Mesenchymal stem cell (in vitro differentiated cells and primary cell): ENCODE measurements around the gene FAAP24. TPM values are rescaled to one million over a fixed set of nuclear protein-coding genes. Genes with fewer than 3 reads are reported as not detected.

Experiments
- DNase-seq: peaks from one replicate; pipeline ENCODE4 v3.0.0-alpha.2; 2013
- H2AFZ ChIP-seq: one replicate; pipeline ENCODE4 v1.6.1; 2013; ENCODE audit warnings: low read depth, mild to moderate bottlenecking, control low read depth, inconsistent platforms, low read length, moderate library complexity
- H2AK5ac ChIP-seq: 2 replicates; pipeline ENCODE4 v1.6.1; 2013; ENCODE audit warnings: low read length, moderate library complexity, mild to moderate bottlenecking, inconsistent platforms; ENCODE audit not compliant: severe bottlenecking
- H2BK120ac ChIP-seq: one replicate; pipeline ENCODE4 v1.6.1; 2013; ENCODE audit warnings: low read depth, mild to moderate bottlenecking, inconsistent platforms, low read length, moderate library complexity
- H2BK12ac ChIP-seq, 2 experiments: one replicate each; pipeline ENCODE4 v1.6.1; 2013; ENCODE audit warnings: inconsistent platforms in 2 of 2, low read length in 2 of 2, mild to moderate bottlenecking in 2 of 2, moderate library complexity in 2 of 2, control low read depth in 1 of 2
- H2BK15ac ChIP-seq: one replicate; pipeline ENCODE4 v1.6.1; 2013; ENCODE audit warnings: mild to moderate bottlenecking, low read depth, inconsistent platforms; ENCODE audit not compliant: poor library complexity, severe bottlenecking
- H2BK5ac ChIP-seq: 2 replicates; pipeline ENCODE4 v1.6.1; 2013; ENCODE audit warnings: low read depth, mild to moderate bottlenecking, low read length, control low read depth, inconsistent platforms; ENCODE audit not compliant: poor library complexity, severe bottlenecking
- H3K14ac ChIP-seq, 2 experiments: one replicate each; pipeline ENCODE4 v1.6.1; 2013; ENCODE audit warnings: inconsistent platforms in 2 of 2, low read length in 2 of 2, control low read depth in 1 of 2, mild to moderate bottlenecking in 1 of 2, moderate library complexity in 1 of 2
- H3K18ac ChIP-seq, 2 experiments: one replicate each; pipeline ENCODE4 v1.6.1; 2013; ENCODE audit warnings: inconsistent platforms in 2 of 2, low read length in 2 of 2, control low read depth in 1 of 2, low read depth in 1 of 2, mild to moderate bottlenecking in 1 of 2
- H3K23ac ChIP-seq, 2 experiments: one replicate each; pipeline ENCODE4 v1.6.1; 2013; ENCODE audit warnings: inconsistent platforms in 2 of 2, low read length in 2 of 2, mild to moderate bottlenecking in 2 of 2, moderate library complexity in 2 of 2, control low read depth in 1 of 2
- H3K27ac ChIP-seq: 2 replicates; pipeline ENCODE4 v1.5.1; 2013; ENCODE audit warnings: mild to moderate bottlenecking, moderate library complexity, low read length, control low read depth, inconsistent platforms; ENCODE audit not compliant: poor library complexity, severe bottlenecking
- H3K27me3 ChIP-seq, 2 experiments: 2 replicates each; pipeline versions ENCODE4 v1.6.1 to v1.7.0; 2013; ENCODE audit warnings: low read length in 2 of 2, mild to moderate bottlenecking in 2 of 2, moderate library complexity in 2 of 2, control low read depth in 1 of 2, inconsistent platforms in 1 of 2; ENCODE audit not compliant: control insufficient read depth in 1 of 2, insufficient read depth in 1 of 2
- H3K36me3 ChIP-seq, 2 experiments: 2 replicates each; pipeline versions ENCODE4 v1.6.1 to v1.7.0; 2013; ENCODE audit warnings: low read length in 2 of 2, control low read depth in 1 of 2, inconsistent platforms in 1 of 2, low read depth in 1 of 2, mild to moderate bottlenecking in 1 of 2; ENCODE audit not compliant: insufficient read depth in 2 of 2, control insufficient read depth in 1 of 2
- H3K4ac ChIP-seq, 2 experiments: one replicate each; pipeline ENCODE4 v1.6.1; 2013; ENCODE audit warnings: inconsistent platforms in 2 of 2, low read length in 2 of 2, mild to moderate bottlenecking in 2 of 2, moderate library complexity in 2 of 2, control low read depth in 1 of 2, low read depth in 1 of 2
- H3K4me1 ChIP-seq: 2 replicates; pipeline ENCODE4 v1.6.1; 2013; ENCODE audit warnings: low read depth, low read length, control low read depth; ENCODE audit not compliant: control insufficient read depth, insufficient read depth
- H3K4me2 ChIP-seq: 2 replicates; pipeline ENCODE4 v1.6.1; 2013; ENCODE audit warnings: low read length, mild to moderate bottlenecking, inconsistent platforms; ENCODE audit not compliant: poor library complexity, severe bottlenecking
- H3K4me3 ChIP-seq, 2 experiments: 2 replicates each; pipeline versions ENCODE4 v1.5.1 to v1.7.0; 2013; ENCODE audit warnings: low read length in 2 of 2, mild to moderate bottlenecking in 2 of 2, control low read depth in 1 of 2, low read depth in 1 of 2; ENCODE audit not compliant: insufficient read depth in 1 of 2
- H3K79me1 ChIP-seq: replicated peaks from 2 replicates; pipeline ENCODE4 v1.6.1; 2013; ENCODE audit warnings: mild to moderate bottlenecking, control low read depth, low read length, inconsistent platforms; ENCODE audit not compliant: poor library complexity, severe bottlenecking
- H3K9ac ChIP-seq: 2 replicates; pipeline ENCODE4 v1.7.0; 2013; ENCODE audit warnings: mild to moderate bottlenecking, low read length, moderate library complexity
- H3K9me3 ChIP-seq: 2 replicates; pipeline ENCODE4 v1.7.0; 2013; ENCODE audit warnings: mild to moderate bottlenecking, low read length; ENCODE audit not compliant: control insufficient read depth
- H4K8ac ChIP-seq: one replicate; pipeline ENCODE4 v1.6.1; 2013; ENCODE audit warnings: inconsistent platforms, mild to moderate bottlenecking, low read length, moderate library complexity
- H4K91ac ChIP-seq: one replicate; pipeline ENCODE4 v1.6.1; 2013; ENCODE audit warnings: mild to moderate bottlenecking, low read length, inconsistent platforms
- WGBS: methylation state at CpG from one replicate; pipeline ENCODE4 v1.1.7; 2013; ENCODE audit warnings: mixed read lengths; 5-methylcytosine and 5-hydroxymethylcytosine counted together
- polyA plus RNA-seq, 2 experiments: library from polyadenylated mRNA; stranded (reverse); fragments of 200-250 nt; gene quantifications; one replicate each; pipeline ENCODE4 v1.2.3, GENCODE V29; 2013

The FAAP24 gene, protein sequence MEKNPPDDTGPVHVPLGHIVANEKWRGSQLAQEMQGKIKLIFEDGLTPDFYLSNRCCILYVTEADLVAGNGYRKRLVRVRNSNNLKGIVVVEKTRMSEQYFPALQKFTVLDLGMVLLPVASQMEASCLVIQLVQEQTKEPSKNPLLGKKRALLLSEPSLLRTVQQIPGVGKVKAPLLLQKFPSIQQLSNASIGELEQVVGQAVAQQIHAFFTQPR
- polyA plus RNA-seq (2013, experiment 1 of 2), result 3.3 TPM
- 3.2 TPM for polyA plus RNA-seq (2013, experiment 2 of 2)

- peak; percentile 99 for DNase-seq
- Histone ChIP-seq H3K4me2 (peak within 1 kb of the TSS; percentile 93), H2AFZ (peak within 1 kb of the TSS; percentile 77), H3K9me3 (no peaks in the 10 kb centered on the region), H3K27me3 (no peaks in the 10 kb centered on the region), H4K8ac (peak within 1 kb of the TSS; percentile 39), H2BK120ac (no peak within 1 kb of the TSS), H2AK5ac (no peak within 1 kb of the TSS), H3K14ac (no peak within 1 kb of the TSS), H3K18ac (peak within 1 kb of the TSS in 1 of 2 experiments; percentile 44), H3K23ac (no peak within 1 kb of the TSS), H2BK12ac (peak within 1 kb of the TSS in 1 of 2 experiments; percentile 47), H3K4me1 (peaks cover 20% of the 10 kb centered on the region), H3K9ac (peak within 1 kb of the TSS; percentile 98), H3K4ac (peak within 1 kb of the TSS; percentile 24 to 76), H3K4me3 (peak within 1 kb of the TSS; percentile 88), H4K91ac (no peak within 1 kb of the TSS), H3K36me3 (peaks cover 7 to 28% of the 10 kb centered on the region in 2 experiments), H2BK5ac (no peak within 1 kb of the TSS), H2BK15ac (peak within 1 kb of the TSS; percentile 18), H3K79me1 (peaks cover 28% of the 10 kb centered on the region), H3K27ac (no peak within 1 kb of the TSS)
- 5% methylated on average over 57 of the region's 57 CpGs for WGBS
Measured at GRCh38 chr19:32971715-32972540, at the start of gene FAAP24, which contains the start of gene CEP89. Gene FAAP24 (plus strand): TSS chr19:32972242. CDS start chr19:32973197, 955 bp downstream. Gene CEP89 (minus strand): TSS chr19:32971958. CDS start chr19:32971874, 84 bp downstream.

- no peak overlapping the region for H3K27ac ChIP-seq
- no peaks in the 10 kb centered on the region for H3K4me1 ChIP-seq
- H3K9me3 ChIP-seq, result peaks cover 8% of the 10 kb centered on the region
- no peak overlapping the region for H3K4ac ChIP-seq
- H2AK5ac ChIP-seq, result no peak overlapping the region
- H2BK5ac ChIP-seq, result no peak overlapping the region
- H3K23ac ChIP-seq, result peak overlapping the region in 1 of 2 experiments; percentile 51
- H2AFZ ChIP-seq, result no peak overlapping the region
- no peaks in the 10 kb centered on the region for H3K27me3 ChIP-seq
- H3K4me2 ChIP-seq, result no peak overlapping the region
- peak; percentile 75 for DNase-seq
- no peak overlapping the region for H3K14ac ChIP-seq
- no peak overlapping the region for H4K91ac ChIP-seq
- no peak overlapping the region for H2BK12ac ChIP-seq
- no peak overlapping the region for H3K18ac ChIP-seq
- H3K79me1 ChIP-seq, result peaks cover 4% of the 10 kb centered on the region
- 92% methylated on average over 6 of the region's 6 CpGs for WGBS
- no peak overlapping the region for H2BK15ac ChIP-seq
- no peak overlapping the region for H3K4me3 ChIP-seq
- H2BK120ac ChIP-seq, result no peak overlapping the region
- H4K8ac ChIP-seq, result peak overlapping the region; percentile 4
- no peak overlapping the region for H3K9ac ChIP-seq
- peaks cover 57 to 75% of the 10 kb centered on the region in 2 experiments for H3K36me3 ChIP-seq
Measured at GRCh38 chr19:32924200-32924599, 47.8 kb upstream of the FAAP24 start.

- H3K4ac ChIP-seq, result no peak overlapping the region
- H3K27ac ChIP-seq, result no peak overlapping the region
- H2BK5ac ChIP-seq, result no peak overlapping the region
- peaks cover 5% of the 10 kb centered on the region for H3K79me1 ChIP-seq
- no peak overlapping the region for H3K14ac ChIP-seq
- no peaks in the 10 kb centered on the region for H3K27me3 ChIP-seq
- no peak overlapping the region for H3K9ac ChIP-seq
- H3K9me3 ChIP-seq, result peaks cover 8% of the 10 kb centered on the region
- no peak overlapping the region for H3K4me2 ChIP-seq
- H2BK120ac ChIP-seq, result no peak overlapping the region
- no peak overlapping the region for H2BK15ac ChIP-seq
- H3K18ac ChIP-seq, result no peak overlapping the region
- no peak overlapping the region for H2BK12ac ChIP-seq
- H3K4me3 ChIP-seq, result no peak overlapping the region
- DNase-seq, result peak; percentile 52
- no peak overlapping the region for H3K23ac ChIP-seq
- H3K4me1 ChIP-seq, result no peaks in the 10 kb centered on the region
- H4K91ac ChIP-seq, result no peak overlapping the region
- no peak overlapping the region for H2AK5ac ChIP-seq
- no peak overlapping the region for H2AFZ ChIP-seq
- no peak overlapping the region for H4K8ac ChIP-seq
- WGBS, result 100% methylated on average over 1 of the region's 2 CpGs
- H3K36me3 ChIP-seq, result peaks cover 49 to 78% of the 10 kb centered on the region in 2 experiments
Measured at GRCh38 chr19:32928806-32929205, 43.2 kb upstream of the FAAP24 start.

- Histone ChIP-seq H2AK5ac (no peak overlapping the region), H4K8ac (no peak overlapping the region), H3K23ac (peak overlapping the region in 1 of 2 experiments; percentile 64), H3K18ac (no peak overlapping the region), H3K14ac (no peak overlapping the region), H3K9ac (no peak overlapping the region), H4K91ac (no peak overlapping the region), H3K4ac (no peak overlapping the region), H2BK15ac (no peak overlapping the region), H3K4me2 (no peak overlapping the region), H3K9me3 (peaks cover 8% of the 10 kb centered on the region), H3K36me3 (peaks cover 52 to 78% of the 10 kb centered on the region in 2 experiments), H2BK120ac (no peak overlapping the region), H3K4me3 (no peak overlapping the region), H3K79me1 (peaks cover 11% of the 10 kb centered on the region), H3K4me1 (no peaks in the 10 kb centered on the region), H3K27me3 (no peaks in the 10 kb centered on the region), H2BK12ac (no peak overlapping the region), H2AFZ (no peak overlapping the region), H3K27ac (no peak overlapping the region), H2BK5ac (no peak overlapping the region)
- 98% methylated on average over 6 of the region's 8 CpGs for WGBS
- no peak for DNase-seq
Measured at GRCh38 chr19:32930567-32930966, 41.5 kb upstream of the FAAP24 start.
